Right cardiac atrium (tissue), 5 donors: ENCODE results near the gene SPATA31E1. TPM values are rescaled to one million over a fixed set of nuclear protein-coding genes. Genes with fewer than 3 reads are reported as not detected.
"Not testable (repeated sequence)": the region's sequence is repeated elsewhere in the genome, so short reads cannot be mapped to it uniquely, and the experiment has no call there.

Experiments used
- ATAC-seq, 2 donors: fragments of 200-7000 bp; cut with Tn5 transposase; one replicate each; pipeline versions ENCODE4 v1.8.0 to v1.9.1; 2020; ENCODE audit warnings: moderate library complexity in 2 of 2, mild to moderate bottlenecking in 1 of 2
- DNase-seq, 3 donors: peaks; one replicate each; pipeline ENCODE4 v3.0.0-alpha.2; 2020
- H3K27ac ChIP-seq: one replicate; pipeline ENCODE4 v1.5.1; 2013; ENCODE audit warnings: mild to moderate bottlenecking, low read length, control low read depth, moderate library complexity
- H3K27me3 ChIP-seq: one replicate; pipeline ENCODE4 v1.6.1; 2013; ENCODE audit not compliant: control insufficient read depth, insufficient read depth
- H3K4me1 ChIP-seq: one replicate; pipeline ENCODE4 v1.6.1; 2013; ENCODE audit warnings: low read length; ENCODE audit not compliant: control insufficient read depth, insufficient read depth
- H3K4me3 ChIP-seq: one replicate; pipeline ENCODE4 v1.5.1; 2013; ENCODE audit warnings: low read length, control low read depth
- H3K9me3 ChIP-seq: one replicate; pipeline ENCODE4 v1.6.1; 2013; ENCODE audit warnings: low read length; ENCODE audit not compliant: control insufficient read depth
- WGBS: extraction: QIAGEN DNeasy Blood & Tissue Kit; methylation state at CpG from one replicate; pipeline ENCODE4 v1.1.7; 2013; 5-methylcytosine and 5-hydroxymethylcytosine counted together
- intact Hi-C, 4 donors: fragments of 100-400 bp; cut with DNase I; formaldehyde crosslinking; loops; one replicate each; pipeline versions ENCODE4 v1.11.0 to v1.14.0; 2022 to 2023
- polyA plus RNA-seq: library from polyadenylated mRNA; stranded (reverse); fragments of 200-250 nt; gene quantifications from one replicate; pipeline ENCODE4 v1.2.3, GENCODE V29; 2013
- total RNA-seq, 4 donors: library from RNA; stranded (reverse); fragmentation: NEBNext Ultra II Directional; extraction: Animal tissue kit (Norgen Biotek cat#: 25700); gene quantifications; one replicate each; pipeline ENCODE4 v1.2.1, GENCODE V29; 2021
- donor health status: healthy with polysubstance abuse.
- donor health status: DM: no; HTN: yes; CAD: no.
- donor health status: DM: no; HTN: no; CAD: no.
- donor health status: DM: no; HTN: yes; CAD: no; lungs with severe emphysema.
- donor health status: DM: yes; HTN: yes; CAD: no.

SPATA31E1 gene
- total and polyA plus RNA-seq, 5 donors: not detected

DNA sequence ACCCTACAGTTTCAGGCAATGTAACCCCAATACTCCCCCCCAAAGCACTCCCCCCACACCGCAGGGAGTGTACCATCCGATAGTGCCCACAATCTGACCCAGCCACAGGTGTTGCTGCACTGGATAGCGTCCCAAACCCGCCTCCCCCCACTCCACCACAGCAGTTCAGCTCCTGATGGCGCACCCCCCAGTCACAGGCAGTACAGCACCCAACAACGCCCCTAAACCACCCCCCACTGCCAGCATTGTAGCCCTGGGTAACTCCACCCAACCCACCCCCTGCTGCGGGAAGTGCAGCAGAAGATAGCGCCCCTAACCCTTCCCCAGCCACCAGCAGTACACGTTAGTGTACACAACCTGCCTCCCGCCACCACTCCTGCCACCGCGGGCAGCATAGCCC is 55.7 kb downstream of the SPATA31E1 start:
- H3K27ac ChIP-seq, H3K27me3 ChIP-seq, DNase-seq, ATAC-seq, H3K4me1 ChIP-seq, H3K9me3 ChIP-seq, H3K4me3 ChIP-seq, intact Hi-C loops: not testable (repeated sequence)
- 82% methylated on average over 9 of the region's 12 CpGs for WGBS

Other genes starting within 250 kb of the SPATA31E1 start
- gene CTSL, start 156.8 kb upstream of the SPATA31E1 start, total RNA-seq: 100 to 1,000 TPM; 140 to 173 (median 143) TPM
- gene CTSL, start 156.8 kb upstream of the SPATA31E1 start, polyA plus RNA-seq: 150 TPM
- gene SPATA31C1, start 35.1 kb downstream of the SPATA31E1 start, total RNA-seq: not detected
- gene SPATA31C1, start 35.1 kb downstream of the SPATA31E1 start, polyA plus RNA-seq: not detected
- gene CDK20, start 91.7 kb downstream of the SPATA31E1 start, total RNA-seq: 1 to 10 TPM; 2.7 to 6.0 (median 5.4) TPM
- 4.2 TPM for gene CDK20, start 91.7 kb downstream of the SPATA31E1 start, polyA plus RNA-seq